Measurements from ENCODE around the gene CHST3.

Gene CHST3

DNA sequence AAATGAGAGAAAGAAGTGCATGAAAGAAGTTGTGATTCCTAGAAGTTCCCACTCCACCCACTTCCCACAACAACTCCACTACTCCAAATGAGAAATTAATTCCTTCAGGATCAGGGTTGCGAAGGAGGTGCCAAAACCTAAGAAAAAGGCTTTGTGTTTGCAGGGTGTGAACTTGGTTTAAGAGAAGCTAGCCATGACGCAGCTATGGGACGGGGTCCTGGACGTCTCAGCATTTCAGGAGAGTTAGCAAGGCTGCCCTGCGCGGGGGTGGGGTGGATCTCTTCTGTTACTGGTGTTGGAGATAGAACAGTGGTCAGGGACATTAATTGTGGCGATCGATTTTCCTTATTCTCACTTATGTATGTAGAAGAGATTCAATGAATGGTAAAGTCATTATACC is 61.2 kb downstream of the CHST3 start:
- TF ChIP-seq FOXM1 (IDR thresholded peaks at IDR 0.05; ENCODE audit: borderline replicate concordance, low read depth), result no peak
- no peak for TF ChIP-seq EGR1 (IDR thresholded peaks at IDR 0.05)
- TF ChIP-seq YY1 (IDR thresholded peaks at IDR 0.05; ENCODE audit: low read depth), result no peak
- TF ChIP-seq ZBTB7A (IDR thresholded peaks at IDR 0.05; ENCODE audit: low read depth), result no peak
- no peak for TF ChIP-seq RAD21 (IDR thresholded peaks at IDR 0.05; ENCODE audit: low read depth)
- TF ChIP-seq, protein P1, sequence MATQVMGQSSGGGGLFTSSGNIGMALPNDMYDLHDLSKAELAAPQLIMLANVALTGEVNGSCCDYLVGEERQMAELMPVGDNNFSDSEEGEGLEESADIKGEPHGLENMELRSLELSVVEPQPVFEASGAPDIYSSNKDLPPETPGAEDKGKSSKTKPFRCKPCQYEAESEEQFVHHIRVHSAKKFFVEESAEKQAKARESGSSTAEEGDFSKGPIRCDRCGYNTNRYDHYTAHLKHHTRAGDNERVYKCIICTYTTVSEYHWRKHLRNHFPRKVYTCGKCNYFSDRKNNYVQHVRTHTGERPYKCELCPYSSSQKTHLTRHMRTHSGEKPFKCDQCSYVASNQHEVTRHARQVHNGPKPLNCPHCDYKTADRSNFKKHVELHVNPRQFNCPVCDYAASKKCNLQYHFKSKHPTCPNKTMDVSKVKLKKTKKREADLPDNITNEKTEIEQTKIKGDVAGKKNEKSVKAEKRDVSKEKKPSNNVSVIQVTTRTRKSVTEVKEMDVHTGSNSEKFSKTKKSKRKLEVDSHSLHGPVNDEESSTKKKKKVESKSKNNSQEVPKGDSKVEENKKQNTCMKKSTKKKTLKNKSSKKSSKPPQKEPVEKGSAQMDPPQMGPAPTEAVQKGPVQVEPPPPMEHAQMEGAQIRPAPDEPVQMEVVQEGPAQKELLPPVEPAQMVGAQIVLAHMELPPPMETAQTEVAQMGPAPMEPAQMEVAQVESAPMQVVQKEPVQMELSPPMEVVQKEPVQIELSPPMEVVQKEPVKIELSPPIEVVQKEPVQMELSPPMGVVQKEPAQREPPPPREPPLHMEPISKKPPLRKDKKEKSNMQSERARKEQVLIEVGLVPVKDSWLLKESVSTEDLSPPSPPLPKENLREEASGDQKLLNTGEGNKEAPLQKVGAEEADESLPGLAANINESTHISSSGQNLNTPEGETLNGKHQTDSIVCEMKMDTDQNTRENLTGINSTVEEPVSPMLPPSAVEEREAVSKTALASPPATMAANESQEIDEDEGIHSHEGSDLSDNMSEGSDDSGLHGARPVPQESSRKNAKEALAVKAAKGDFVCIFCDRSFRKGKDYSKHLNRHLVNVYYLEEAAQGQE (IDR thresholded peaks at IDR 0.05; ENCODE audit: low read depth), result no peak
- TF ChIP-seq NFIC (IDR thresholded peaks at IDR 0.05), result no peak
- no peak for TF ChIP-seq EP300 (IDR thresholded peaks at IDR 0.05; ENCODE audit: borderline replicate concordance)
- TF ChIP-seq, protein P2, sequence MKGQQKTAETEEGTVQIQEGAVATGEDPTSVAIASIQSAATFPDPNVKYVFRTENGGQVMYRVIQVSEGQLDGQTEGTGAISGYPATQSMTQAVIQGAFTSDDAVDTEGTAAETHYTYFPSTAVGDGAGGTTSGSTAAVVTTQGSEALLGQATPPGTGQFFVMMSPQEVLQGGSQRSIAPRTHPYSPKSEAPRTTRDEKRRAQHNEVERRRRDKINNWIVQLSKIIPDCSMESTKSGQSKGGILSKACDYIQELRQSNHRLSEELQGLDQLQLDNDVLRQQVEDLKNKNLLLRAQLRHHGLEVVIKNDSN (IDR thresholded peaks at IDR 0.05), result no peak
- no peak for TF ChIP-seq TEAD4 (IDR thresholded peaks at IDR 0.05)
- TF ChIP-seq, protein P3, sequence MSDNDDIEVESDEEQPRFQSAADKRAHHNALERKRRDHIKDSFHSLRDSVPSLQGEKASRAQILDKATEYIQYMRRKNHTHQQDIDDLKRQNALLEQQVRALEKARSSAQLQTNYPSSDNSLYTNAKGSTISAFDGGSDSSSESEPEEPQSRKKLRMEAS (IDR thresholded peaks at IDR 0.05), result no peak
- no peak for TF ChIP-seq TCF12 (IDR thresholded peaks at IDR 0.05; ENCODE audit: low read depth)
- TF ChIP-seq TAF1 (IDR thresholded peaks at IDR 0.05; ENCODE audit: low read depth), result no peak
- no peak for TF ChIP-seq CEBPB (IDR thresholded peaks at IDR 0.05)

DNA sequence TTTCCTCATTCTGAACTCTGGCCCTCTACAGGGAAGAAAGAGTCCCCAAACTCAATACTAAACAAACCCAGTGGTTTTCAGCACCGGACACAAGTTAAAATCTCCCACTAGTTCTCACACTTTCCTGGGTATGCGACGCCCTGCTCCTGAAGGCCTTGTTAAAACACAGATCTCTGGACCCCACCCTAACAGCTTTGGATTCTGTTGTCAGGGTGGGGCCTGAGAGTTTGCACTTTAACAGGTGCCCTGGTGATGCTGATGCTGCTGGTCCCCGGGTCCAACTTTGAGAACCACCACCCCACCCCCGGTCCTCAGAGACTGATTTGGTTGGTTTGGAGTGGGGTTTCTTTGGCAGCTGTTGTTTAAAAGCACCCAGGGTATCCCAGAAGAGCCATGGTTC is 61.6 kb downstream of the CHST3 start:
- TF ChIP-seq TCF12 (IDR thresholded peaks at IDR 0.05; ENCODE audit: low read depth) (no peak), CEBPB (IDR thresholded peaks at IDR 0.05) (no peak), RAD21 (IDR thresholded peaks at IDR 0.05; ENCODE audit: low read depth) (no peak)
- TF ChIP-seq, protein P2 (IDR thresholded peaks at IDR 0.05), result no peak

DNA sequence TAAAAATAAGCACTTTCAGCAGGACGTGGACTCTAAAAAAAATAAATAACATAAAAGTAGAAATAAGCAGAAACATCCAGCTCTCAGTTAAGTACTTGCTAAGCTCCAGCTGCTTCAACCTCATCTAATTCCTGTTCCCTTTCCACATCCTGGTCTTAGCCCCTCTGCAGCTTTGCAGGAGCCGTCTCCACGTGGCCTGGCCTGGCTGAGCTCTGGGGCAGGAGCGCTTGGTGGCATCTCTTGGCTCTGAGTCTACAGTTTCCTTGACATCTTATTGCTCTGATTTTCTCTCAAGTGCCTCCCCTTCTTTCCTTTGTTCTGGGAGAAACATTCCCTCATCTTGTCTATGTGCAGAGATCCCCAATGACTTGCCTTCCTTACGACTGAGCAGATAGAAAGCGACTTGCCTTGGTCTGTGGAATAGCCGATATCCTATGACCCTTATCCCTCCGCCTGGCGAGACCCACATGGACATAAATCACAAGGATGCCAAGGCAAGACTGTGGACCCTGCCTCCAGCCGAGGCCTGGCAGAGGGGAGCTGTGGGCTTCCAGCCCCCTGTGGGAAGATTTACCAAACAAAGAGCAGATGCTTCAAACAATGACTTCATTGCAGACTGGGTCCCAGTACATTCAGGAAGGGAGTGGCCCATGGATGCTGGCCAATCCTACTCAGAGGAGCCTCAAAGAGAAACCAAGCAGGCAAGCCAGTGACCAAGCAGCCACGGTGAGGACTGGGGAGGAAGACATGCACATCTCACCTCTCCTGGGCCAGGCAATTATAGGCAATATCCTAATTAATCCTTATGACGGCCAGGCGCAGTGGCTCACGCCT is 62.3 kb downstream of the CHST3 start:
- no peak for TF ChIP-seq CEBPB (IDR thresholded peaks at IDR 0.05)
- TF ChIP-seq, protein P3 (IDR thresholded peaks at IDR 0.05), result no peak
- no peak for TF ChIP-seq EGR1 (IDR thresholded peaks at IDR 0.05)
- TF ChIP-seq, protein P2 (IDR thresholded peaks at IDR 0.05), result no peak
- no peak for TF ChIP-seq EP300 (IDR thresholded peaks at IDR 0.05; ENCODE audit: borderline replicate concordance)
- TF ChIP-seq TCF12 (IDR thresholded peaks at IDR 0.05; ENCODE audit: low read depth), result no peak
- no peak for TF ChIP-seq TAF1 (IDR thresholded peaks at IDR 0.05; ENCODE audit: low read depth)
- TF ChIP-seq, protein P1 (IDR thresholded peaks at IDR 0.05; ENCODE audit: low read depth), result no peak
- no peak for TF ChIP-seq CREB1 (IDR thresholded peaks at IDR 0.05; ENCODE audit: low read depth)
- TF ChIP-seq YY1 (IDR thresholded peaks at IDR 0.05; ENCODE audit: low read depth), result no peak
- no peak for TF ChIP-seq FOXM1 (IDR thresholded peaks at IDR 0.05; ENCODE audit: borderline replicate concordance, low read depth)
- no peak for TF ChIP-seq ZBTB7A (IDR thresholded peaks at IDR 0.05; ENCODE audit: low read depth)
- TF ChIP-seq TEAD4 (IDR thresholded peaks at IDR 0.05), result no peak
- no peak for TF ChIP-seq NFIC (IDR thresholded peaks at IDR 0.05)
- no peak for TF ChIP-seq RAD21 (IDR thresholded peaks at IDR 0.05; ENCODE audit: low read depth)

DNA sequence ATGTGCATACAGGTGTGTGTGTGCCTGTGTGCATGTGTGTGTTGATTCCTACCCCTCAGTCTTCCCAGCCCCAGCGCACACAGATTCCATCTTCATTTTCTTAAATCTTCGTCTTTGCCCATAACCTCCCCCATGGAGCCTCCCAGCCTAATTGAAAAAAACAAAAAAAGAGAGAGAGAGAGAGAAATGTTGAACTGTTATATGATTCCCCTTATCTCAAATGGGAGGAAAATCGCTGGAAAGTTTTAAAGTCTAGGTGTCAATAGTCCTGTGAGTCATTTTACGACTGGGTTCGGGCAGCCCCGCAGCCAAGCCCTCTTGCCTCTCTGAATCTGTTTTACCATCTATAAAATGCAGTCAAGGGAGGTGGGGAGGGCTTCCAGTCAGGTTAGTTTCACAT is 63.3 kb downstream of the CHST3 start:
- TF ChIP-seq FOXM1 (IDR thresholded peaks at IDR 0.05; ENCODE audit: borderline replicate concordance, low read depth) (no peak), EP300 (IDR thresholded peaks at IDR 0.05; ENCODE audit: borderline replicate concordance) (no peak), NFIC (IDR thresholded peaks at IDR 0.05) (no peak), TEAD4 (IDR thresholded peaks at IDR 0.05) (no peak), YY1 (IDR thresholded peaks at IDR 0.05; ENCODE audit: low read depth) (no peak), TAF1 (IDR thresholded peaks at IDR 0.05; ENCODE audit: low read depth) (no peak)
- TF ChIP-seq, protein P2 (IDR thresholded peaks at IDR 0.05), result no peak

DNA sequence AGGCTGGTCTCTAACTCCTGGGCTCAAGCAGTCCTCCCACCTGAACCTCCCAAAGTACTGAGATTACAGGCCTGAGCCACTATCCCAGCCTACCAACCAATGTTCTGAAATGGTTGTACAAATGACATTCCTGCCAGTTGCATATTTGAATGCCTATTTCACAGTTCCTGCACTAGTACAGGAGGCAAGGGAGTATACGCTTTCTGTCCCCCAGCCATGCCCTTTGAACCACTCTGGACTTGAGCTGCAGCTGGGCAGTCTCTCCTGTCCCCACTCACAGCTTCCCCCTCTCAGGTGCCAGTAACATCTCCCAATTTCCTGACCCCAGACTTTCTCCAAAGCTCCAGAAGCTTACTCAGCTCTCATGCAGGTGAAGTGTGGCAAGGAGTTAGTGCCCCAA is 65.2 kb downstream of the CHST3 start:
- TF ChIP-seq, protein P2 (IDR thresholded peaks at IDR 0.05), result no peak
